Measurements from ENCODE around the gene ZNRF4.

GRCh38 chr19:5478241-5478924 lies 23.2 kb downstream of the ZNRF4 start:
- TF ChIP-seq CTCF (conservative IDR thresholded peaks at IDR 0.05; ENCODE audit: low read length): no peak
- no peak for TF ChIP-seq EZH2phosphoT487 (IDR thresholded peaks at IDR 0.05; ENCODE audit: borderline replicate concordance)
